NCI-H1417 (cell line): ENCODE data around the gene AP2A2.

Experiments used
- DNase-seq, 3 experiments: peaks; one replicate each; lab custom pipeline; 2025; lab: John Stamatoyannopoulos, UW

AP2A2 gene

GRCh38 chr11:925496-926301 lies at the start of gene AP2A2:
AP2A2 (plus strand) TSS chr11:925870; CDS start chr11:926022, 152 bp downstream.
- DNase-seq = peak; percentile 86 to 98 (median 88)

GRCh38 chr11:876545-876944 lies 49.1 kb upstream of the AP2A2 start:
- peak in 2 of 3 experiments; percentile 38 to 74 for DNase-seq

DNA sequence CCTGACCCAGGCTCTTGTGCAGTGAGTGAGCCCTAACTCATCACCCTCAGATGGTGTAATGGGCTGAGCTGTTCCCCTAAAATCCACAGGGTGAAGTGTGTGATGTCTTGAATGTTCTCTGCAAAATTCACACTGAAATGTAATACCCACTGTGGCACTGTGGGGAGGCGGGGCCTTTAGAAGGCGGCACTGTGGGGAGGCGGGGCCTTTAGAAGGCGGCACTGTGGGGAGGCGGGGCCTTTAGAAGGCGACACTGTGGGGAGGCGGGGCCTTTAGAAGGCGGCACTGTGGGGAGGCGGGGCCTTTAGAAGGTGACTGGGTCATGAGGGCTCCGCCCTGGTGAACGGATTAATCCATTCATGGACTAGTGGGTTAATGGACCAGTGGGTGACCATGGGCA lies 48.1 kb upstream of the AP2A2 start:
- DNase-seq = peak in 2 of 3 experiments; percentile 12 to 31

DNA sequence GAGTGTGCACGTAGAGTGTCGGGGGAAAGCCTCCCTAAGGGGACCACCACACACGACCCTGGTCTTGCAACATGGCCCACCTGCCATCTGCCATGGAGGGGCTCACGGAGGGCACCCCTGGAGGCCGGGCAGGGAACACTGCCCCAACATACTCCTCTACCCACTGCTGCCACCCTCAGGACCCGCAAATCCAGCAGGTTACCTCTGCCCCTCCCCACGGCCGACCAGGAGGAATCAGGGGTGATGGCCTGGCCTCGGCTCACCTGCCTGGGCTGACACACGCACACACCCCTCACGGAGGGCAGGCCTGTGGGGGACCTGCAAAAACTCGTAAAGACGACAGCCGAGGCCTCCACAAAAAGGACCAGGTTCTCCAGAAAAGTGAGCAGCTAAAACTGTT lies 45.2 kb upstream of the AP2A2 start:
- no peak for DNase-seq

DNA sequence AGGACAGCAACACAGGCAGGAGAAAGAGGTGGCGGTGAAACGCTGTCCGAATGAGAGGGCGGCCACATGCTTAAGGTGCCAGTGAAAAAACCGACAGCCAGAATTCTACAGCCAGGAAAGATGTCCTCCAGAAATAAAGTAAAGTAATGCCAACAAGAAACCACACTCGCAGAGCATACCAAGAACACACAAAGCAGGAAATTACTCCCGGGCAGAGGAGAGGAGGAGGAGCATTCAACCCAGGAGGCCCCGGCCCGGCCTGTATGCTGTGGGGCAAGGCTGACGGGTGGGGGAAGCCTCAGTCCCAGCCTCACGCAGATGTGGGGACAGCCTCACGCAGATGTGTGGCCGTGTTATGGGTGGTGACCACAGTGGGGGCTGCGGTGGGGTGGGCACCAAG lies 43.1 kb upstream of the AP2A2 start:
- no peak for DNase-seq

- no peak for DNase-seq
Observed at GRCh38 chr11:883527-883926, 42.1 kb upstream of the AP2A2 start.

DNA sequence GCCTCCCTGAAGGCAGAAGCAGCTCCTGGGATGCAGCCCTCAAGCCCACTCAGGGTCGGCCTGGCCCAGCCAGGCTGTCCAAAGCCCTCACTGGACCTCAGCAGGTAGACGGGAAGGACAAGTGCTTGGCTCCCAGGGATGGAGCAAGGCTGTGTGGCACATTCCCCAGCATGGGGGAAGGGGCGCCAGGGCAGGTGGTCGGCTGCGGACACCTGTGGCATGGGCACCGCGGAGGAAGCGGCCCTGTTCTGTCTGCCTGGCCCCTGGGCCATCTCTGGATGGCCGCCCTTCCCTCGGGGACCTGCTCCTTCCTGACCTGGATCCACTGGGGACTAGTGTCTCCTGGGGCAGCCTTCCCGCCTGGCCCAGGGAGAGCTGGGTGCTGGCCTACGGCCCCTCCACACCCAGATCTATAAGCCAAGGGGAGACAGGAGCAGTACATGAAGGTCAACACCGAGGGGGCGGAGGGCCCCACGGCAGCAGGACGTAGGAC lies 41.0 kb upstream of the AP2A2 start:
- DNase-seq = no peak

DNA sequence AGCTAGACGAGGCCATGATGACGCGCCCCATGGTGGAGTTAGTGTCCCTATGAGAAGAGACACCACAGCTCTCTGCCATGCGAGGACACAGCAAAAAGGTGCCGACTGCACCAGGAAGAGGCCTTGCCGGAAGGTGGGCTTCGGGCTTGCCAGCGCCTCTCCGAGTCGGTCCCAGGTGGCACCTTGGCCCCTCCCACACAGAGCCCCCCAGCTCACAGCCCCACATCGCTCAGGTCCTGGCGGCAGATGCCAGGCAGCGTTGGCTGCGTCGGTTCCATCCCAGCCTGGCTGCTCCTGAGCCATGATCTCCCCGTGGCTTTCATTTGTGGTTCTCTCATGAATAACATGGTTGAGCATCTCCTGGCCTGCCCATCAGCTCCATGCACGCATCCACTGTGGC lies 39.1 kb upstream of the AP2A2 start:
- no peak for DNase-seq

DNA sequence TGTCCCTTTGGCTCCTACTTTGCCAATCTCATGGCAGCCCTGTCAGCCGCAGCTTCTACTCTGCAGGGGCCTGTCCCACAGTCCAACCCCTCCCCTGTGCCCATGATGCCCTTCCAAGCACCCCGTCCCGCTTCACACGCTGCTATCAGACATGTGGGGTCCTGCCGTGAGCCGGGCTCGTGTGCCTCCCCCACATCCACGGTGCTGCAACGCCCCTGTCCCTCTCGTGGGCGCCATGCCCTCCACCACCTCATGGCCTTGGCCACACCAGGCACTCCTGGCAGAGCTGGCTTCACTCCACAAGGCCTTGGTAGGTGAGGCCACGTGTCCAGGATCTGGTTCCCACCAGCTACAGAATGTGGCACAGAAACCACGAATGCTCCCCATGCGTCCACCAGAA lies 38.1 kb upstream of the AP2A2 start:
- no peak for DNase-seq

DNA sequence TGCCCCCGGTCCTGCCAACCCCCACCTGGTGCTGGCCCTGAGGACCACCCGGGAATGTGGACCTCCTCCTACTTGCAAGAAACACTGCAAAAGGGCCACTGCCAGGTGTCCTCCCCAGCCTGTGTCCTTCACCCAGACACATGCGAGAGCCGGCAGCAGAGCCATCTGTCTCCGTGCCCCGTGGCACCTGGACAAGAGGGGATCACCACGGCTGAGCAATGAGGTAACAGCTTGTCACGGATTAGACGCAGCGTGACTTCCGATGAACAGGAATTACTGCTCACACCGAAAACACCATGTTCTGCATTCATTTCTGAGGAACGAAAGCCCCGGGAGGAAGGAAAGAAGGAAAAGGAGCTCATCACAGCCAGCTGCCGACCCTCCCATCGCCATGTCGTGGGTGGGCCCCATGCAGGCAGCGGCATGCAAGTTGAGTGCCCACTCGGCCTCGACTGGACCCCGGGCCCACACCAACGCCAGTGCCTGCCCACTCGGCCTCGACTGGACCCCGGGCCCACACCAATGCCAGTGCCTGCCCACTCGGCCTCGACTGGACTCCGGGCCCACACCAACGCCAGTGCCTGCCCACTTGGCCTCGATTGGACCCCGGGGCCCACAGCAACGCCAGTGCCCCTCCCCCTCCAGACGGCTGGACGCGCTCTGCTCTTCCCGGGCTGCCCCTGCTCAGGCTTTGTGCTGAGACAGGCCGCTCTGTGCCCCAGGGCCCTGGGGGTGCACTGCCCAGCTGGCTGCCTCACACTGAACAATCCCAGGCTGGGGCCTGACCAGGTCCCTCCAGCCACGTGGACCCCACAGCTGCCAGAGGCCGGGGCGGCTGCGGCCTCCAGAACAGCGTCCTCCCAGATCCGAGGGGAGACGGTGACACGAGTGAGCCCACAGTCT lies 37.1 kb upstream of the AP2A2 start:
- no peak for DNase-seq

GRCh38 chr11:889257-889656 lies 36.4 kb upstream of the AP2A2 start:
- DNase-seq = no peak

GRCh38 chr11:889687-890475 lies 35.8 kb upstream of the AP2A2 start:
- DNase-seq = no peak

DNA sequence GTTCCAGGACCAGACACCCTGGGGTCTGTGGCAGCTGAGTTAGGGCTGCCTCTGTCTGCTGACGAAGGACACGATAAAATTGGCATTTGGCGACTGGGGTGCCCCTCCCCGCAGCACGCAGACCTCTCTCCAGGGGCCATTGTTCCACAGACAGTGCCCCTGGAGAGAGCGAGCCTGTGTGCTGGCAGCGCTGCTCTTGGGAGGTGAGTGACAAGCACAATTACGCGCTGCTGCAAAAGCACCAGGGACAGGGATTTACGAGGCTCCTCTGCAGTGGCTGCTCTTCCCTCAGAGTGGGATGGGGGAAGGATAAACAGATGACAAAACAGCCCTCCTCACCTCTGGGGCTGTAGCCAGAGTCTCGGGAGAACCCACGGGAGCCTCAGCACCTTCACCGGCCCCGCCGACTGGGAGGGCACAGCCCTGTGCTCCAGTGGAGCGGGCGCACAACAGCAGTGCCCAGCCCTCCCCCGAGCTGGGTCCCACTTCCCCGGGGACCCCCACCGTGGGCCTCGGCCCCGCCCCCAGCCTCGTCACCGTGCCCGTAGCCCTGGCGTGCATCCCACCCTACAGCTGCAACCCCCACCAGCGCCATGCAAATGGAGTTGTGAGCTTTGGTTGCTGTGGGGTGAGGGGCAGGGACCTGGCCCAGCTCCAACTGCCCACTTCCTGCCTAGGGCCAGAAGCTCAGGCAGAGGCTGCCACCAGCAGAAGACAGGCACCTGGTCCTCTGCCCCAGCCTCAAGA lies 34.7 kb upstream of the AP2A2 start:
- DNase-seq = peak in 2 of 3 experiments; percentile 71 to 84

DNA sequence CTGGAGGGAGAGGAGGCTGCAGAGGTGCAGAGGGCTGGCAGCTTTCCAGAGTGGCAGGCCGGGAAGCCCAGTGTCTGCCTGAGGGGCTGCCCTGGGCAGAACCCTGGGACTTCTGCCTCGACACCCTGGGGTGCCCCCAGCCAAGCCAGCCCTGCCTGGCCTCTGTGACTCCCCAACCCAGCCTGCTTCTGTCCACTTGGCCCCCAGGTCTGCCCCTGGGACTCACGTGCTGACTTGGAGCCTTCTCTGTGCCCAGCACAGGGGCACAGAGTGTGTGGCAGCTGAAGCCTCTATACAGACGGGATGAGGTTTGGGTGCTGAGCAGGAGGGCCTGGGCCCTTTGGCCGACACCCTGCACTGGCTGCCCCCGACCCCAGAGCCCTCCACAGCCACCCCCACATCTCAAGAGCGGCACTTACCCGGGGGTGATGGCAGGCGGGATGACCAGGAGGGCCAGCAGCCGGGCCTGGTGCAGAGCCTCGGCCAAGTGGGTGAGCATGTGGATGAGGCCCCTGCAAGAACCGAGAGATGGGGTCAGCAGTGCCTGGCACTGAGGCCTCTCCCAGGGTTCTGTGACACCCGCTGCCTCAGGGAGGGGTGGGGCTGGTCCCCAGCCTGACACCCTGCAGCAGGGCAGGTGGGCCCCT lies 32.5 kb upstream of the AP2A2 start:
- DNase-seq = no peak

- DNase-seq = no peak
Observed at GRCh38 chr11:894575-895201, 31.0 kb upstream of the AP2A2 start.

GRCh38 chr11:895331-896110 lies 30.1 kb upstream of the AP2A2 start:
- no peak for DNase-seq

GRCh38 chr11:897253-898142 lies 28.2 kb upstream of the AP2A2 start:
- no peak for DNase-seq

DNA sequence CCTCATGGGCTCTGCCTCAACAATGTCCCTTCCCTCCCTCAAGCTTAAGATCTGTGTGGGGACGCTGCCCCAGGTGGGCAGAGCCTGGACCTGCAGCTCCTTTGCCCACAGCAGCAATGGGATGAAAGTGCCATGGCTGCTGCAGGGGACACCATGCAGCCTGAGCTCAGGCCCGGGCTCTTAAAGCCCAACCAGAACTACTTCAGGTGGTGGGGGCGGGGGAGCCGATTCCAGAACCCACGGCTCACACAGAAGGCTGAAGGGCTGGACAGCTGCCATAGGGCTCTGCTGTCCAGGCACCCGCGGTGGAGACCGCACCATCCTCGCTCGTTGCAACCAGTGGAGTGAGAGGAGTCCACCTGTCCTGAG lies 27.5 kb upstream of the AP2A2 start:
- peak in 1 of 3 experiments; percentile 40 for DNase-seq
